GM13976 (cell line): Measurements from ENCODE around the gene PHF19.

Experiments
- DNase-seq: peaks from one replicate; pipeline ENCODE4 v3.0.0; 2012; ENCODE audit warnings: low spot score
- CTCF ChIP-seq: IDR thresholded peaks from 2 replicates; pipeline ENCODE4 v1.5.1; 2012; ENCODE audit warnings: borderline replicate concordance, mild to moderate bottlenecking; ENCODE audit not compliant: insufficient read depth; ENCODE audit errors: extremely low read depth, missing control alignments, control extremely low read depth
- in situ Hi-C: fragments of 300-500 bp; cut with MboI; formaldehyde crosslinking; loops from one replicate; pipeline ENCODE4 v1.12.0; 2022; ENCODE audit warnings: low sequenced_read_pairs, mixed read lengths, inconsistent platforms; ENCODE audit not compliant: unreplicated experiment

PHF19 gene

GRCh38 chr9:120833325-120833724 is 43.7 kb downstream of the PHF19 start:
- no peak for TF ChIP-seq CTCF
- in situ Hi-C loops: no loop called here
- no peak for DNase-seq

- TF ChIP-seq CTCF: no peak
- in situ Hi-C loops: no loop called here
- no peak for DNase-seq
Observed at GRCh38 chr9:120832807-120833206, 44.2 kb downstream of the PHF19 start.

GRCh38 chr9:120830865-120831264 is 46.1 kb downstream of the PHF19 start:
- DNase-seq: no peak
- TF ChIP-seq CTCF: no peak
- in situ Hi-C loops: no loop called here

GRCh38 chr9:120830151-120830550 is 46.8 kb downstream of the PHF19 start:
- no peak for DNase-seq
- TF ChIP-seq CTCF: no peak
- in situ Hi-C loops: no loop called here

- in situ Hi-C loops: no loop called here
- TF ChIP-seq CTCF: no peak
- no peak for DNase-seq
Observed at GRCh38 chr9:120829650-120830049, 47.3 kb downstream of the PHF19 start.

GRCh38 chr9:120820095-120820494 is 56.9 kb downstream of the PHF19 start:
- in situ Hi-C loops: no loop called here

More at GRCh38 chr9:120820095-120820494, 56.9 kb downstream of the PHF19 start:
- no peak for DNase-seq
- no peak for TF ChIP-seq CTCF
